Smooth muscle cell of trachea (primary cell): ENCODE data around the gene SLC47A2. TPM values are rescaled to one million over a fixed set of nuclear protein-coding genes. Genes with fewer than 3 reads are reported as not detected.

Source experiments
- total RNA-seq: library from RNA; depleted of rRNA; stranded (reverse); fragments of >200 nt; gene quantifications from 2 replicates; pipeline ENCODE4 v1.2.1, GENCODE V29; 2014

The SLC47A2 gene, protein sequence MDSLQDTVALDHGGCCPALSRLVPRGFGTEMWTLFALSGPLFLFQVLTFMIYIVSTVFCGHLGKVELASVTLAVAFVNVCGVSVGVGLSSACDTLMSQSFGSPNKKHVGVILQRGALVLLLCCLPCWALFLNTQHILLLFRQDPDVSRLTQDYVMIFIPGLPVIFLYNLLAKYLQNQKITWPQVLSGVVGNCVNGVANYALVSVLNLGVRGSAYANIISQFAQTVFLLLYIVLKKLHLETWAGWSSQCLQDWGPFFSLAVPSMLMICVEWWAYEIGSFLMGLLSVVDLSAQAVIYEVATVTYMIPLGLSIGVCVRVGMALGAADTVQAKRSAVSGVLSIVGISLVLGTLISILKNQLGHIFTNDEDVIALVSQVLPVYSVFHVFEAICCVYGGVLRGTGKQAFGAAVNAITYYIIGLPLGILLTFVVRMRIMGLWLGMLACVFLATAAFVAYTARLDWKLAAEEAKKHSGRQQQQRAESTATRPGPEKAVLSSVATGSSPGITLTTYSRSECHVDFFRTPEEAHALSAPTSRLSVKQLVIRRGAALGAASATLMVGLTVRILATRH
- under 0.01 TPM in 1 of 2 replicates, not detected in the other for total RNA-seq

DNA sequence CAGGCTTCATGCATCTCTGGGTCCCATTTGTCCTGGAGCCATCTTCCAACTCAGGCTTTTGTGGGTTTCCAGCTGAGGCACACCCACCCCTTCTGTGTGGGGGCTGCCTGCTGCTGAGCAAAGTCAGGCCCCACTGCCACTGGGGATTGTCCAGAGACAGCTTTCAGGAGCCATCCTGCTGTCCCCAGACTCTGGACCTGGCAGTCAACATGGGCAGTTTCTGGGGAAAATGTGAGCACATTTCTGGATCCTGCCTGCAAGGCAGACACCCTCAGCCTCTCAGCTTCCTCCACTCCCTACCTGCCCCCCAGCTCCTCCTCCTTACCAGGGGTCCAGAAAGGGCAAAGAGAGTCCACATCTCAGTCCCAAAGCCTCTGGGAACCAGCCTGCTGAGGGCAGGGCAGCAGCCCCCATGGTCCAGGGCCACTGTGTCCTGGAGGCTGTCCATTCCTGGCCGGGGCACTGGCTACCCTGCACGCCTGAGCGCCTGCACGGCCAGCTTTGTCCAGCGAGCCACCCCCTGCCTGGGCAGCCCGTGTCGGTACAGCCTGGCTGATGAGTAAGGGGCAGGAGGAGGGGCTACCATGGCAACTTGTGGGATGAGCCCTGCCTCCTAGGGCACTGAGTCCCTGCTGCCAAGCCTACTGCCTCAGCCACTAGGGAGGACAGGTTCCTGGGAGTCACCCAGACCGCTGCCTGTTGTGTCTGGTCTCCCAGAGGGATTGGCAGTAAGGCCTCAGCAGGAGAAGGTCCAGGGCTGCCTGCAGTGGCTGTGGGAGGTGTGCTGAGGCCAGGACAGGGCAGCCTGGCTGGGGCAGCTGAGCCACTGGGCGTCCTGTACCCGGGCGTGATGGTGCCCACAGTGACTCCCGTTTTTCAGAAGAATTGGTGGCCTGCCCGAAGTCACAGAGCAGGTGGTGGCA, at the start of gene SLC47A2:
Gene SLC47A2 (minus strand): TSS at position 477 of the 923 bp plus-strand sequence. CDS start 29 bp downstream, at position 448.

DNA sequence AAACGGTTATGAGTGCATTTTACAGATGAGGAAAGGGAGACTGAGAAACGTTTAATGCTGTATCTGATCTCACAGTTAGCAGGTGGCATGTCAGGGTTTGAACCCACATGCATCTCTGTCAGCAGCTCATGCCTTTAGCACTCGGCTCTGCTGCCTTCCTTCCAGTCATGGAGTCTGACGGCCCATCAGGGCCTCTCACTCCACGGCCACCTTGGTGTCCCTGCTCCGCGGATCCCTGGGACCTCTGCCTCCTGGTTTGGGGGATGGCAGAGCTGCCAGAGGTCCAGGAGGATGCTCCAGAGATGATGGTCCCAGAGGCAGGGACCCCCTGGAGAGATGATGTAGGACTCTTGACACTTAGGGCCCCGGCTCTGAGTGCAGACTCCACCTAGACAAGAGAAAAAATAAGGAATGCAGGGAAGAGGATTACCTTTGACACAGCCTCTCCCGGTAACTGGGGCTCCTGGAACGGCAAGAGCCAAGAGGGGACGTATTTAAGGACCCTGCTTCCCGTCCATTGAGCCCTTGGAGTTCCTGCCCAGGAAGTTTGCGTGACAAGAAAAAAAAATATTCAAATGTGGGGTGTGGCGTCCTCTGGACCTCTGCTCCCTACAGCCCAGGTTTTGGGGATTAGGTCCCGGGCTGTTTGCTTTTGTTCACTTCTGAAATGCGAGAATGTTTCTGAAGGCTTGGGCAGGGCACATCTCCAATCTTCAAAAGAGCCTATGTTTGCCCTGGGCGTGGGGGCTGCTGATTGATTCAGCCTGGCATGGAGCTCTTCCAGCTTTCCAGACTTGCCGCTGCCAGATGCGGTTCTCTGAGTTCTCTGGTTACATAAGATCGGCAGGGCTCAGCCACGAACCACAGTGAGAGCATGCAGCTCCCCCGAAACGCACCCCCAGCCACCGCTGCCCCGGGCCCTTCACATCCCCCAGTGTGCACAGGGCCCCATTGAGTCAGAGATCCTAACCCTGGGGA, 31.7 kb upstream of the SLC47A2 start, which contains the start of gene ALDH3A1:
Gene ALDH3A1 (minus strand): TSS at position 470 of the 978 bp plus-strand sequence. CDS start 3,169 bp downstream, outside the sequence.

DNA sequence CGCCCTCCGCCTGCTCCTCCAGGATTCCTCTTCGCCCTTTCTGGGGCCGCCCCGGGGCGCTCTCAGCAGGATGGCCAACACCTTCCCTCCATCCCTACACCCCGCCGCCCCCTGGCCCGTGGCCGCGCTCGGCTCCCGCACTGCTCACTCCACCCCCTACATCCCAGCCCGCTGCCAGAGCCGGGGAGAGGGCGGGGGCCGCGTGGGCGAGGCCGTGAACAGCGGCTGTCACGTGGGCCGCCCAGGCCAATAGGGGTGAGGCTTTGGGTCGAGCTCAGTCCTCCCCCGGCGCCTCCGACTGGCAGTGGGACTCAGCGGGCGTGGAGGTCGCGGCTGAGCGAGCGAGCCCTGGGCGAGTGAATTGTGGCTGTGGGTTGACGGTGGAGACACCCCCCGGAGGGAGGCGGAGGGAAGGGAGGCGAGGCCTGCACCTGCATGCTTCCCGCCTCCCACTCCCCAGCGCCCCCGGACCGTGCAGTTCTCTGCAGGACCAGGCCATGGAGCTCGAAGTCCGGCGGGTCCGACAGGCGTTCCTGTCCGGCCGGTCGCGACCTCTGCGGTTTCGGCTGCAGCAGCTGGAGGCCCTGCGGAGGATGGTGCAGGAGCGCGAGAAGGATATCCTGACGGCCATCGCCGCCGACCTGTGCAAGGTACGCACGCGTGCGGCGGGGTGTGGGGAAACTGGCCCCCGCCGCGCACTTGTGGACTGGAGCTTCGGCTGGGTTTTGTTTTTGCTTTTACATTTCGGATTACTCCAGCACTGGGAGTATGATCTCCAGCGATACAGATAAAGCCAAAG, 67.7 kb downstream of the SLC47A2 start, which contains the start of gene ALDH3A2:
Gene ALDH3A2 (plus strand): TSS at position 277 of the 799 bp plus-strand sequence. CDS start 221 bp downstream, at position 498.

Other genes starting within 250 kb of the SLC47A2 start
- gene SLC47A1, start 182.7 kb downstream of the SLC47A2 start, total RNA-seq, result 0.15 and 0.50 TPM in 2 replicates
- 49.7 and 65.2 TPM in 2 replicates for gene ALDH3A2, start 67.8 kb downstream of the SLC47A2 start, total RNA-seq
- gene ALDH3A1, start 31.7 kb upstream of the SLC47A2 start, total RNA-seq, result 1.3 and 1.6 TPM in 2 replicates
- 18.9 and 37.9 TPM in 2 replicates for gene ULK2, start 151.4 kb upstream of the SLC47A2 start, total RNA-seq